GM12874 (cell line): ENCODE measurements around the gene FLCN.

ENCODE experiments used
- CTCF ChIP-seq: IDR thresholded peaks from 2 replicates; pipeline ENCODE4 v1.5.1; 2011; ENCODE audit warnings: low read depth, mild to moderate bottlenecking, control low read depth, low read length, moderate library complexity; ENCODE audit not compliant: insufficient read depth

Gene FLCN

DNA sequence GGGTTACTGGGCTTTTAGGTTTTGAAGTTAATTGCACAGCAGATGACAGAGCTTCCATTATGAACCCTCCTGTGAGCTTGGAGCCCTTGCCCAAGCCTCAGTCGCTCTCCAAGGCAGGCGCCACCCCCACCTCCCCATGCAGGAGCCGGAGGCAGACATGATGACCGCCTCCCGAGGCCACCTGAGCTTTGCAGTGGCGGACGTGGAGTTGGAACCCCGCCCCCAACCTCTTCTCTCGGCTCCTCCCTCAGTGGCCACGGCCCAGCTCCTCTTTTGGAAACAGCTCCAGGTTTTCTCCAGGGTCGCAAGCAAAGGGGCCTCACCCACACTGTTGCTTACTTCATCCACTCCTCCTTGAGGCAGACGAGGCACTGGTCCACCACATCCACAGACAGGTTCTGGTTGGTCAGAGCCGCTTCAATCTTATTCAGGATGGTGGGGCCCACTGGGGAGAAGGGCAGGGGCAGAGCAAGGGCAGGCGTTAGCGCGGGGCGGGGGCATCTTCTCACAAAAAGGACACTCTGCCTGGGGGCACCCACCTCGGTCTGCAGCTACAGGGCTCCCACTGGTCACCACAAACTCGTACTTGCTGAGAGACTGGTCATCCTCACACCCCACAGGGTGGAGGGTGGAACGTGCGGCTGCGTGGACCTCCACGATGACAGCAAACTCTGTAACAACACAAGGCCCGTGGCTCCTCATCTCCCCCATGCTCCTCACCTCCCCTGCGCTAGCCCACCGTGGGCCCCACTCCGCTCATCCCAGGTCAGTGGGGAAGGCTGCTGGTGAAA lies 22.1 kb downstream of the FLCN start:
- no peak for TF ChIP-seq CTCF

- no peak for TF ChIP-seq CTCF
Measured at GRCh38 chr17:17213775-17214174, 23.2 kb downstream of the FLCN start.

DNA sequence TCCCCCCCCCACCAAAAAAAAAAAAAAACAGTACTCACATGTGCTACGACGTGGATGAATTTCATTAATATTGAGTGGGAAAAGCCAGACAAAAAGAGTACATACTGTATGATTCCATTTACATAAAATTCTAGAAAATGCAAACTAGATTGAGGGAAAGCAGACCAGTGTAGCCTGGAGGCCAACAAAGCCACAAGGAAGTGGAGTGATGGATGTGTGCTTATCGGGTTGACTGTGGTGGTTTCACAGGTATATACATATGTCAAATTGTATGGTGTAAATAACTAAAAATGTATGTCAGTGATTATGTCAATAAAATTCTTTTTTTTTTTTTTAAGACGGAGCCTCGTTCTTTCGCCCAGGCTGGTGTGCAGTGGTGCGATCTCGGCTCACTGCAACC lies 29.0 kb downstream of the FLCN start:
- no peak for TF ChIP-seq CTCF

GRCh38 chr17:17206913-17207335 lies 30.0 kb downstream of the FLCN start:
- no peak for TF ChIP-seq CTCF

DNA sequence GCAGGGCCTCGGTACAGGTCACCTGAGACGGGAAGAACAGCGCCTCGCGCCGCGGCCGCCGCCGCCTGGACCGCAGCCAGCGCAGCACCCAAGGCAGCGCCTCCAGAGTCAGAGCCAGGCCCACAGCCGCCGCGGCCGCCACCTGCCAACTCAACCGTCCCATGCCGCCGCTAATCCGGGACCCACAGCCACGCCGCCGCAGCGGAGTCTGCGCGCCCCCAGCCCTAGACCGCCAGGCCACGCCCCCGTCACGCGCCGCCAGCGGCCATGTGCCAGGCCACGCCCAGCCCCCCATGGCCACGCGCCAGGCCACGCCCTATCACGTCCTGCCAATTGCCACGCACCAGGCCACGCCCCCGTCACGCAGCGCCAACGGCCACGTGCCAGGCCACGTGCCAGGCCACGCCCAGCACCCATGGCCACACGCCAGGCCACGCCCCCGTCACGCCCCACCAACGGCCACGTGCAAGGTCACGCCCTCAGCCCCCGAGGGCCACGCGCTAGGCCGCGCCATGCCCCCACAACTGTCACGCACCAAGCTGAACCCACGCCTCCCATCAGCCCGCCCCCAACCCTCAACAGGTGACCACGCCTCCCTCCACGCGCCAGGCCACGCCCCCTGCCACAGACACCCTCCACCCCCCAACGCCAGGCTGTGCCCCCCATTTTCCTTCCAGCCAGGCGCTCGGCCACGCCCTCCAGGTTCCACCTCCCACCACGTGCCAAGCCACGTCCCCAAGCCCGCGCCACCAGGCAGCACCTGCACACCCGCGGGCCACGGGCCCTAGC lies 30.6 kb downstream of the FLCN start, which contains the start of gene PLD6:
TSS of gene PLD6 (minus strand) at position 210 of the 789 bp plus-strand sequence. CDS start at position 163, 47 bp downstream.
- TF ChIP-seq CTCF, result no peak

DNA sequence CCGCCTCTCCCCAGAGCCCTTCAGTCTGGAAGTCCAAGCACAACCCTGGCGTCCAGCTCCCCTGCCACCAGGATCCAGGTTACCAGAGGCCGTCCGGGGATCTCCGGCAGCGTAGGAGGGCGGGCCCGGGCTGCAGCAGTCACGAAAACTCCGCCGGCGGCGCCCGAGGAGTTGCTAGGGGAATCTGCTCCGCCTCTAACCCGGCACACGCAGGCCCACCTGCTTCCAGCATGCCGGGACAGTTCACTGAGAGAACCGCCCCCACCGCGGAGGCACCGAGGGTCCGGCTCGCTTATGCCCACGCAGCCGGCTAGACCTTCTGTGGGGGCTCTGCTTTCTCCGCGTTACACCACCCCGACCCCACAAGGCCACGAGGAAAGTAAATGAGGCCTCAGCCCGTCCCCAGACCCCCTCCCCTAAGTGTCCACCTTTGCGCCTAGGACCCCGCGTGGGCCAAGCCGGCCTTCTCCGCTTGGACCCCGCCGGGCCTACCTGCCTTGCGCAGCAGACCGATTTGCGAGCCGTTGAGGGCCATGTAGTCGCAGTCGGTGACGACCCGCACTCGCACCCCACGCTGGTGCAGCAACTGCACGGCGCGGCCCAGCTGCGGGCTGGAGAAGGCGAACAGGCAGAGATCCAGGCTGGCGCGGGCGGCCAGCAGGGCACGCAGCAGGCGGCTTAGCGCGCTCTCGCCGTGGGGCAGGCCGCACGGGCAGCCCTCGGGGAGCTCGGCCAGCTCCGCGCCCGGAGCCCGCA lies 31.4 kb downstream of the FLCN start:
- no peak for TF ChIP-seq CTCF

- no peak for TF ChIP-seq CTCF
Measured at GRCh38 chr17:17204635-17205231, 32.2 kb downstream of the FLCN start.
